ENCODE data around the gene CNTNAP2. TPM values are rescaled to one million over a fixed set of nuclear protein-coding genes. Genes with fewer than 3 reads are reported as not detected.

Gene CNTNAP2
- total and polyA plus RNA-seq, 2 experiments from 2014 or later, result not detected

GRCh38 chr7:147605323-147605722, 1488.7 kb downstream of the CNTNAP2 start:
- in situ Hi-C loops (cut with MboI), result no loop called here
- no peak for TF ChIP-seq EZH2 (IDR thresholded peaks at IDR 0.05; ENCODE audit: insufficient read depth, poor library complexity, severe bottlenecking)
- TF ChIP-seq EZH2phosphoT487 (IDR thresholded peaks at IDR 0.05; ENCODE audit: insufficient read depth, low read depth), result no peak
- Histone ChIP-seq H3K27ac (no peak overlapping the region), H3K4me2 (ENCODE audit: unreplicated experiment) (no peak overlapping the region), H4K20me1 (ENCODE audit: insufficient read depth) (no peaks in the 10 kb centered on the region), H3K27me3 (replicated peaks; ENCODE audit: insufficient read depth) (no peaks in the 10 kb centered on the region), H3K79me2 (ENCODE audit: insufficient read depth) (no peaks in the 10 kb centered on the region), H3K4me3 (no peak overlapping the region), H2AFZ (no peak overlapping the region), H3K4me1 (ENCODE audit: insufficient read depth) (no peaks in the 10 kb centered on the region), H3K9ac (no peak overlapping the region), H3K9me2 (ENCODE audit: insufficient read depth) (no peaks in the 10 kb centered on the region), H3K36me3 (ENCODE audit: low read depth) (no peaks in the 10 kb centered on the region), H3F3A (ENCODE audit: insufficient read depth) (no peaks in the 10 kb centered on the region), H3K9me3 (ENCODE audit: low read depth) (no peaks in the 10 kb centered on the region)
- WGBS, 2 experiments (ENCODE audit: low coverage in 1 of 2, low lambda C conversion rate in 2 of 2, missing lambda C conversion rate in 2 of 2), result 7 to 11% methylated on average over 4 of the region's 4 CpGs
- DNase-seq, result no peak

- WGBS, 2 experiments (ENCODE audit: low coverage in 1 of 2, low lambda C conversion rate in 2 of 2, missing lambda C conversion rate in 2 of 2), result 17 to 22% methylated on average over 5 of the region's 5 CpGs
Measured at GRCh38 chr7:147607157-147607800, 1490.7 kb downstream of the CNTNAP2 start.

GRCh38 chr7:147611431-147611830, 1494.8 kb downstream of the CNTNAP2 start:
- no peaks in the 10 kb centered on the region for H3K9me2 ChIP-seq (ENCODE audit: insufficient read depth)
- H3K27me3 ChIP-seq (replicated peaks; ENCODE audit: insufficient read depth), result no peaks in the 10 kb centered on the region
- no peaks in the 10 kb centered on the region for H3K4me1 ChIP-seq (ENCODE audit: insufficient read depth)
- WGBS, 2 experiments (ENCODE audit: low coverage in 1 of 2, low lambda C conversion rate in 2 of 2, missing lambda C conversion rate in 2 of 2), result 7 to 25% methylated on average over 1 of the region's 1 CpG
- H3K9ac ChIP-seq, result no peak overlapping the region
- no peak for TF ChIP-seq EZH2 (IDR thresholded peaks at IDR 0.05; ENCODE audit: insufficient read depth, poor library complexity, severe bottlenecking)
- TF ChIP-seq EZH2phosphoT487 (IDR thresholded peaks at IDR 0.05; ENCODE audit: insufficient read depth, low read depth), result no peak
- no peak overlapping the region for H3K4me3 ChIP-seq
- no peaks in the 10 kb centered on the region for H3K79me2 ChIP-seq (ENCODE audit: insufficient read depth)
- H2AFZ ChIP-seq, result no peak overlapping the region
- no peaks in the 10 kb centered on the region for H3K36me3 ChIP-seq (ENCODE audit: low read depth)
- H3K4me2 ChIP-seq (ENCODE audit: unreplicated experiment), result no peak overlapping the region
- in situ Hi-C loops (cut with MboI), result no loop called here
- H3K9me3 ChIP-seq (ENCODE audit: low read depth), result no peaks in the 10 kb centered on the region
- no peaks in the 10 kb centered on the region for H3F3A ChIP-seq (ENCODE audit: insufficient read depth)
- DNase-seq, result no peak
- no peaks in the 10 kb centered on the region for H4K20me1 ChIP-seq (ENCODE audit: insufficient read depth)
- H3K27ac ChIP-seq, result no peak overlapping the region

More at GRCh38 chr7:147607157-147607800, 1490.7 kb downstream of the CNTNAP2 start:
- TF ChIP-seq EZH2phosphoT487 (IDR thresholded peaks at IDR 0.05; ENCODE audit: insufficient read depth, low read depth) (no peak), EZH2 (IDR thresholded peaks at IDR 0.05; ENCODE audit: insufficient read depth, poor library complexity, severe bottlenecking) (no peak)
- H3F3A ChIP-seq (ENCODE audit: insufficient read depth), result no peaks in the 10 kb centered on the region
- no peaks in the 10 kb centered on the region for H4K20me1 ChIP-seq (ENCODE audit: insufficient read depth)
- no peak overlapping the region for H3K4me3 ChIP-seq
- no peaks in the 10 kb centered on the region for H3K9me2 ChIP-seq (ENCODE audit: insufficient read depth)
- in situ Hi-C loops (cut with MboI), result no loop called here
- no peaks in the 10 kb centered on the region for H3K9me3 ChIP-seq (ENCODE audit: low read depth)
- no peaks in the 10 kb centered on the region for H3K36me3 ChIP-seq (ENCODE audit: low read depth)
- no peaks in the 10 kb centered on the region for H3K27me3 ChIP-seq (replicated peaks; ENCODE audit: insufficient read depth)
- DNase-seq, result no peak
- H3K4me2 ChIP-seq (ENCODE audit: unreplicated experiment), result no peak overlapping the region
- H2AFZ ChIP-seq, result no peak overlapping the region
- H3K9ac ChIP-seq, result no peak overlapping the region
- no peaks in the 10 kb centered on the region for H3K79me2 ChIP-seq (ENCODE audit: insufficient read depth)
- no peaks in the 10 kb centered on the region for H3K4me1 ChIP-seq (ENCODE audit: insufficient read depth)
- H3K27ac ChIP-seq, result no peak overlapping the region

GRCh38 chr7:147635288-147635687, 1518.7 kb downstream of the CNTNAP2 start:
- no peaks in the 10 kb centered on the region for H4K20me1 ChIP-seq (ENCODE audit: insufficient read depth)
- H3F3A ChIP-seq (ENCODE audit: insufficient read depth), result no peaks in the 10 kb centered on the region
- H3K27ac ChIP-seq, result no peak overlapping the region
- H3K4me2 ChIP-seq (ENCODE audit: unreplicated experiment), result no peak overlapping the region
- TF ChIP-seq EZH2 (IDR thresholded peaks at IDR 0.05; ENCODE audit: insufficient read depth, poor library complexity, severe bottlenecking) (no peak), EZH2phosphoT487 (IDR thresholded peaks at IDR 0.05; ENCODE audit: insufficient read depth, low read depth) (no peak)
- H3K9ac ChIP-seq, result no peak overlapping the region
- H3K9me2 ChIP-seq (ENCODE audit: insufficient read depth), result no peaks in the 10 kb centered on the region
- H3K36me3 ChIP-seq (ENCODE audit: low read depth), result no peaks in the 10 kb centered on the region
- no peak overlapping the region for H3K4me3 ChIP-seq
- H3K27me3 ChIP-seq (replicated peaks; ENCODE audit: insufficient read depth), result no peaks in the 10 kb centered on the region
- H3K79me2 ChIP-seq (ENCODE audit: insufficient read depth), result no peaks in the 10 kb centered on the region
- no peaks in the 10 kb centered on the region for H3K4me1 ChIP-seq (ENCODE audit: insufficient read depth)
- no peak overlapping the region for H2AFZ ChIP-seq
- H3K9me3 ChIP-seq (ENCODE audit: low read depth), result no peaks in the 10 kb centered on the region
- DNase-seq, result no peak
- in situ Hi-C loops (cut with MboI), result no loop called here
- WGBS, 2 experiments (ENCODE audit: low coverage in 1 of 2, low lambda C conversion rate in 2 of 2, missing lambda C conversion rate in 2 of 2), result 15 to 17% methylated on average over 3 of the region's 3 CpGs

Data from GM23248 (cell line).